Fibroblast of villous mesenchyme (primary cell): ENCODE results near the gene RTN4IP1. TPM values are rescaled to one million over a fixed set of nuclear protein-coding genes. Genes with fewer than 3 reads are reported as not detected.

Source experiments
- DNase-seq: peaks from one replicate; pipeline ENCODE4 v3.0.0-alpha.2; 2010; ENCODE audit warnings: low read depth
- H3K4me3 ChIP-seq: 2 replicates; pipeline ENCODE4 v1.5.1; 2011; ENCODE audit warnings: low read depth, mild to moderate bottlenecking, low read length
- total RNA-seq: library from RNA; depleted of rRNA; stranded (reverse); fragments of >200 nt; gene quantifications from 2 replicates; pipeline ENCODE4 v1.2.3, GENCODE V29; 2012
- TF ChIP-seq, protein P1 (sequence below): IDR thresholded peaks from 2 replicates; pipeline ENCODE4 v1.5.1; 2012; ENCODE audit warnings: low read depth, mild to moderate bottlenecking, low read length; ENCODE audit not compliant: insufficient read depth

Gene RTN4IP1
- total RNA-seq, 1 donor, result 8.2 TPM

DNA sequence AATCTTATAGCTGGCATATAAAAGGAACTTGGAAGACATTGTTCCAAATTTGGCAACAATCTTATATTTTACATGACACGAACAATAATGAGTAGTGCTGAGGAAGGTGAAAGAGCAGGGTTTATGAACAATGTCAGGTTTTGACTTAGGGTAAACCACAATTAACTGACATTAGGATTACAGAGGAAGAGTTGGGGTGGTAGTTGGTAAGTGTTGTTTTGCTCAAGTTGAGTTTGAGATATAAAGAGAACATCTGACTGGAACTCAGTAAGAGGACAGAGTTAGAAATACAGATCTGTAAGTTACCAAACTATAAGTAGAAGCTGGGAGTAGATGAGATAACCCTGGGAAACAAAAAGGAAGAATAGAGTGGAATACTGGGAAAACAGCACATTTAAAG lies 15.1 kb downstream of the RTN4IP1 start:
- TF ChIP-seq, protein P1, sequence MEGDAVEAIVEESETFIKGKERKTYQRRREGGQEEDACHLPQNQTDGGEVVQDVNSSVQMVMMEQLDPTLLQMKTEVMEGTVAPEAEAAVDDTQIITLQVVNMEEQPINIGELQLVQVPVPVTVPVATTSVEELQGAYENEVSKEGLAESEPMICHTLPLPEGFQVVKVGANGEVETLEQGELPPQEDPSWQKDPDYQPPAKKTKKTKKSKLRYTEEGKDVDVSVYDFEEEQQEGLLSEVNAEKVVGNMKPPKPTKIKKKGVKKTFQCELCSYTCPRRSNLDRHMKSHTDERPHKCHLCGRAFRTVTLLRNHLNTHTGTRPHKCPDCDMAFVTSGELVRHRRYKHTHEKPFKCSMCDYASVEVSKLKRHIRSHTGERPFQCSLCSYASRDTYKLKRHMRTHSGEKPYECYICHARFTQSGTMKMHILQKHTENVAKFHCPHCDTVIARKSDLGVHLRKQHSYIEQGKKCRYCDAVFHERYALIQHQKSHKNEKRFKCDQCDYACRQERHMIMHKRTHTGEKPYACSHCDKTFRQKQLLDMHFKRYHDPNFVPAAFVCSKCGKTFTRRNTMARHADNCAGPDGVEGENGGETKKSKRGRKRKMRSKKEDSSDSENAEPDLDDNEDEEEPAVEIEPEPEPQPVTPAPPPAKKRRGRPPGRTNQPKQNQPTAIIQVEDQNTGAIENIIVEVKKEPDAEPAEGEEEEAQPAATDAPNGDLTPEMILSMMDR, result no peak
- no peak for DNase-seq
- no peak overlapping the region for H3K4me3 ChIP-seq

GRCh38 chr6:106613590-106613989 lies 15.7 kb downstream of the RTN4IP1 start:
- TF ChIP-seq, protein P1, result no peak
- DNase-seq, result no peak

DNA sequence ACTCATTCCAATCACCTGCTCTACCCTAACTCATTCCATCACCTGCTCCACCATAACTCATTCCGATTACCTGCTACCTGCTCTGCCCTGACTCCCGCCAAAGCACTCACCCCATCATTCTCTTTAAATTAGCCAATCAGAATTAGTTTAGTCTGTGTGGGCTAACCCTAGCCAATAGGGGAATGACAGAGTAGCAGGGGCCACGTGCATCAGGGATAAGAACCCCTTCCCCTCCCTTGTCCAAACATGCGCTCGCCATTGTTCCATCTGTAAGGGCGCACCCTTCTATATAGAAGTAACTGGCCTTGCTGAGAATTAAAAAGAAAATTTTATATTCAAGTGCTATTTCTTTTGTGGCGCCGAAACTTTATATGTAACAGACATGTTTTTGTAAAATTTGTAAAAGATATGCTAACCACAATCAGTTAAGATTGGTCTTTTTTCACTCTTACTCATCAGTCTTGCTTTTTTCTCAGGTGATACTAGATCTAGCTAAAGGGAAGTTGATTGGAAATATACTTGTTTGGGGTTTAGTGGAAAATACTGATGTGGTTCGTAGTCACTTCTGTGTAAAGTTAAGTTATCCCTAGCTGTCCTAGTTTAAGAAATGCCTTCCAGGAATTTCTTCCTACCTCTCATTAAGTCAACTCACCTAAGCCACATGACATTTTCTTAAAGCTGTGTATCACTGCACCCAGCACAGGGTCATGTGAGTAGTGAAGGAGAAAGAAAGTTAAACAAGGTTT lies 16.5 kb downstream of the RTN4IP1 start:
- no peak for DNase-seq
- TF ChIP-seq, protein P1, result no peak
- no peak overlapping the region for H3K4me3 ChIP-seq

More at GRCh38 chr6:106613590-106613989, 15.7 kb downstream of the RTN4IP1 start:
- no peak overlapping the region for H3K4me3 ChIP-seq

DNA sequence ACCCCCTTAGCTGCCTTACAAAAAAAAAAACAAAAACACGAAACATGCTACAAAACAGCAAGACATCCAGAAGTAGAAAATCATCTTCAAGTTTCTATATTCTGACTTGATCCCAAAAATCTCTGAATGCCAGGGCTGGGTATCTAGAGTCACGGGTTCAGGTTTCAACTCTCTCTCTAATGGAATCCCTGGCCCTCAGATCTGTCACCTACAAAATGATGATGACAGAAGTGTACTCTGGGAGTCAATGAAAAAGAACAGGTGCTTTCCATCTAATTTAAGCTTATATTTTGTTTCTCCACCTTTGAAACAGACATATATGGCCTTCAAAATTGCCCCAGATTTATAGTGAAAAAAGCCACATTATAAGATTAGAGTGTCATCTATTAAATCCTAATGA lies 18.3 kb downstream of the RTN4IP1 start:
- no peak overlapping the region for H3K4me3 ChIP-seq
- TF ChIP-seq, protein P1, result no peak
- DNase-seq, result no peak

DNA sequence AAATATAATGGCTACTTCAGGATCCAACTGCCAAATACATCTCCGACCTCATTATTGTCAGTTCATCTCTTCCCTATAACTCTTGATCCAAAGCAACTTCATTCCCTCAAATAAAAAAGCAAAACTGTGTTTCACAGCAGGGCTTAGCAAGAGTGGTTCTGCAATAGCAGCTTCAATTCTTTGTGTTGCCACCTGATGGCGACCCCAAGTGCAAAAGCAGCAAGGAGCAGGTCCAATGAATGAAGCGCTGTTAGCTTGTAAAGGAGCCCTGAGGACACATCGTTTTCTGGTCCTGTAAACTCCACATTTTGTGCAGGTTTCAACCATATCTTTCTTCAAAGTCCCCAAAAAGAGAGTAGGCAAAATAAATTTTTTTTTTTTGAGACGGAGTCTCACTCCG lies 19.6 kb downstream of the RTN4IP1 start:
- TF ChIP-seq, protein P1, result peak; percentile 22
- no peak for DNase-seq
- H3K4me3 ChIP-seq, result no peak overlapping the region

DNA sequence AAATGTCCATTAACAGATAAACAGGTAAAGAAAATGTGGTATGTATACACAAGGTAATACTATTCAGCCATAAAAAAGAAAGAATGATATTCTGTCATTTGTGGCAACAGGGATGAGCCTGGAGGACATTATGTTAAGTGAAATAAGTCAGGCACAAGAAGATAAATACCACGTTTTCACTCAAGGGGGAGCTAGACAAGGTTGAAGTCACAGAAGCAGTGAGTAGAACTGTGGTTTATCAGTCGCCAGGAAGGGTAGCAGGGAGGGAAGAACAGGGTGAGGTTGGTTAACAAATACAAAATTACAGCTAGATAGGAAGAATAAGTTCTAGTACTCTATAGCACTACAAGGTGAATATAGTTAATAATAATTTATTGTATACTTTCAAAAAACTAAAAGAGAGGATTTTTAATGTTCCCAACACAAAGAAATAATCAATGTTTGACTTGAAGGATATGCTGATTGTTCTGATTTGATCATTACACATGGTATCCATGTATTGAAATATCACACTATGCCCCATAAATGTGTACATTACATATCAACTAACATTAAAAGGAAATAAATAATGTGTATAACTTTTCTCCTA lies 21.1 kb downstream of the RTN4IP1 start:
- H3K4me3 ChIP-seq, result no peak overlapping the region
- DNase-seq, result peak; percentile 72
- TF ChIP-seq, protein P1, result peak; percentile 76
